GM12878 (cell line): ENCODE results near the gene CCL19. TPM values are rescaled to one million over a fixed set of nuclear protein-coding genes. Genes with fewer than 3 reads are reported as not detected.

Source experiments
- ATAC-seq: fragments of 200-7000 bp; cut with Tn5 transposase; 3 replicates; pipeline ENCODE4 v1.9.1; 2020; ENCODE audit warnings: mild to moderate bottlenecking, moderate library complexity
- BruUV-seq: library from RNA; stranded (reverse); fragments of 400-500 nt; replicated peaks from 2 replicates; lab custom pipeline; 2021; lab: Mats Ljungman, UMichigan
- CTCF ChIA-PET: fragments of 300-600 bp; sonication (Branson Sonifier 250); formaldehyde crosslinking; extraction: SDS; loops from one replicate; lab custom pipeline; 2021; ENCODE audit warnings: inconsistent platforms; lab: Yijun Ruan, JAX
- POLR2A ChIA-PET: fragments of 350-600 bp; formaldehyde crosslinking; extraction: SDS; loops from one replicate; lab custom pipeline; 2021; ENCODE audit warnings: inconsistent platforms; lab: Charles Lee
- RAD21 ChIA-PET: fragments of 300-600 bp; sonication (Branson Sonifier 250); formaldehyde crosslinking; loops from one replicate; lab custom pipeline; 2023; ENCODE audit warnings: antibody characterized with exemption; ENCODE audit not compliant: unreplicated experiment; lab: Charles Lee
- SMC1A ChIA-PET: fragments of 300-600 bp; sonication (Branson Sonifier 250); formaldehyde crosslinking; loops from one replicate; lab custom pipeline; 2023; ENCODE audit not compliant: unreplicated experiment, uncharacterized antibody; lab: Charles Lee
- DNase-seq: peaks from one replicate; pipeline ENCODE4 v3.0.0-alpha.2; 2011; ENCODE audit warnings: low read depth, low spot score
- FAIRE-seq: peaks from 3 replicates; lab custom pipeline; 2011; peaks lifted over from hg19 to GRCh38; lab: Jason Lieb, UNC
- H2AFZ ChIP-seq: 2 replicates; pipeline ENCODE4 v1.6.0; 2011; ENCODE audit warnings: low read depth, low read length, control low read depth; ENCODE audit not compliant: control insufficient read depth
- H3K27ac ChIP-seq: 2 replicates; pipeline ENCODE4 v1.5.1; 2011; ENCODE audit warnings: control low read depth; ENCODE audit not compliant: control insufficient read depth, insufficient read depth
- H3K27me3 ChIP-seq, 2 experiments: replicated peaks in 1 of 2; 2 replicates each; pipeline versions ENCODE4 v1.6.0 to v1.6.1; 2011; ENCODE audit warnings: low read length in 1 of 2; ENCODE audit not compliant: control insufficient read depth in 2 of 2, insufficient read depth in 2 of 2
- H3K36me3 ChIP-seq, 2 experiments: 2 replicates each; pipeline ENCODE4 v1.5.1; 2011; ENCODE audit warnings: low read length in 1 of 2; ENCODE audit not compliant: control insufficient read depth in 2 of 2, insufficient read depth in 2 of 2
- H3K4me1 ChIP-seq: 2 replicates; pipeline ENCODE4 v1.6.1; 2011; ENCODE audit warnings: mild to moderate bottlenecking, low read length, moderate library complexity, mixed read lengths; ENCODE audit not compliant: control insufficient read depth, insufficient read depth
- H3K4me2 ChIP-seq: 2 replicates; pipeline ENCODE4 v1.6.0; 2011; ENCODE audit warnings: control low read depth; ENCODE audit not compliant: control insufficient read depth, insufficient read depth
- H3K4me3 ChIP-seq: fragments of 200-600 bp; sonication (generic); 2 replicates; pipeline ENCODE4 v1.5.1; 2016
- H3K79me2 ChIP-seq: 2 replicates; pipeline ENCODE4 v1.6.0; 2011; ENCODE audit warnings: low read length; ENCODE audit not compliant: control insufficient read depth, insufficient read depth
- H3K9ac ChIP-seq: 2 replicates; pipeline ENCODE4 v1.8.0; 2011; ENCODE audit warnings: low read length, control low read depth, mixed read lengths; ENCODE audit not compliant: control insufficient read depth, insufficient read depth
- H3K9me3 ChIP-seq: replicated peaks from 3 replicates; pipeline ENCODE4 v1.5.1; 2011; ENCODE audit warnings: mild to moderate bottlenecking, low read length; ENCODE audit not compliant: control insufficient read depth, insufficient read depth
- H4K20me1 ChIP-seq: 2 replicates; pipeline ENCODE4 v1.6.0; 2011; ENCODE audit not compliant: control insufficient read depth, insufficient read depth
- ATF7 ChIP-seq: fragments of 450-650 bp; IDR thresholded peaks from 2 replicates; pipeline ENCODE4 v1.6.1; 2016; ENCODE audit warnings: low read depth, mild to moderate bottlenecking
- BHLHE40 ChIP-seq, 2 experiments: fragments of 450-650 bp in 1 of 2; IDR thresholded peaks; 2 replicates each; pipeline ENCODE4 v1.6.1; 2011 to 2017; ENCODE audit warnings: low read depth in 2 of 2, borderline replicate concordance in 1 of 2, improper control_type of control experiment in 1 of 2, low read length in 1 of 2, mild to moderate bottlenecking in 1 of 2
- BMI1 ChIP-seq: fragments of 450-650 bp; IDR thresholded peaks from 2 replicates; pipeline ENCODE4 v1.6.1; 2016; ENCODE audit warnings: mild to moderate bottlenecking, moderate library complexity, borderline replicate concordance
- CHD4 ChIP-seq: fragments of 200-600 bp; sonication (generic); IDR thresholded peaks from 2 replicates; pipeline ENCODE4 v1.6.1; 2016; ENCODE audit warnings: mild to moderate bottlenecking
- HDAC2 ChIP-seq: fragments of 200-600 bp; sonication (generic); IDR thresholded peaks from 2 replicates; pipeline ENCODE4 v1.6.1; 2017
- HDAC6 ChIP-seq: fragments of 200-600 bp; sonication (generic); IDR thresholded peaks from one replicate; pipeline ENCODE4 v1.8.0; 2017; ENCODE audit warnings: antibody characterized with exemption; ENCODE audit not compliant: unreplicated experiment
- HDGF ChIP-seq: fragments of 450-650 bp; IDR thresholded peaks from 2 replicates; pipeline ENCODE4 v1.6.1; 2016; ENCODE audit warnings: antibody characterized with exemption
- NBN ChIP-seq: fragments of 450-650 bp; IDR thresholded peaks from 2 replicates; pipeline ENCODE4 v1.6.1; 2016
- SP1 ChIP-seq: IDR thresholded peaks from one replicate; pipeline ENCODE4 v1.6.1; 2011; ENCODE audit warnings: low read depth, low read length
- STAT1 ChIP-seq: fragments of 450-650 bp; conservative IDR thresholded peaks from 2 replicates; pipeline ENCODE4 v1.6.1; 2014; ENCODE audit warnings: antibody characterized with exemption, mild to moderate bottlenecking
- TAF1 ChIP-seq: IDR thresholded peaks from 2 replicates; pipeline ENCODE4 v1.6.1; 2011; ENCODE audit warnings: mild to moderate bottlenecking, low read depth, low read length, borderline replicate concordance
- ZNF622 ChIP-seq: fragments of 450-650 bp; IDR thresholded peaks from 2 replicates; pipeline ENCODE4 v1.6.1; 2017; ENCODE audit warnings: mild to moderate bottlenecking, inconsistent platforms
- ZSCAN29 ChIP-seq: fragments of 450-650 bp; IDR thresholded peaks from 2 replicates; pipeline ENCODE4 v1.6.1; 2017; ENCODE audit warnings: mild to moderate bottlenecking, moderate library complexity
- WGBS: methylation state at CpG from one replicate; pipeline ENCODE4 v1.1.6; 2016; ENCODE audit warnings: low lambda C conversion rate; ENCODE audit not compliant: insufficient replicate concordance, insufficient coverage; ENCODE audit errors: missing lambda C conversion rate; 5-methylcytosine and 5-hydroxymethylcytosine counted together
- in situ Hi-C: fragments of 300-500 bp; cut with MboI; formaldehyde crosslinking; loops from 9 replicates; pipeline ENCODE4 v1.14.3; 2018; ENCODE audit warnings: mixed read lengths
- intact Hi-C: fragments of 100-400 bp; cut with micrococcal nuclease; formaldehyde crosslinking; loops from one replicate; pipeline ENCODE4 v1.14.2; 2022; ENCODE audit not compliant: unreplicated experiment
- polyA plus RNA-seq, 11 experiments: library from polyadenylated mRNA; depleted of rRNA in 4 of 11; unstranded in 6 of 11; stranded (reverse) in 5 of 11; fragments of >200 nt; fragmentation: Nextera tagmentation in 4 of 11; fragmentation: Illumina TruSeq in 1 of 11; extraction: Ambion mirVana in 4 of 11; extraction: Trizol in 1 of 11; gene quantifications; 1 replicate in 1 of 11; 2 replicates in 10 of 11; pipeline versions ENCODE4 v1.2.1 to v1.2.3, GENCODE V29; 2011 to 2016; ENCODE audit warnings: inconsistent platforms in 2 of 11, missing spikeins in 2 of 11, low read depth in 1 of 11
- total RNA-seq, 4 experiments: library from RNA; depleted of rRNA in 3 of 4; stranded (reverse); fragments of >200 nt in 3 of 4; fragmentation: Illumina TruSeq in 1 of 4; extraction: Trizol in 1 of 4; gene quantifications; 2 replicates each; pipeline versions ENCODE4 v1.2.1 to v1.2.3, GENCODE V29; 2013 to 2021
- TF ChIP-seq, protein P1 (sequence below): fragments of 450-650 bp; conservative IDR thresholded peaks from 2 replicates; pipeline ENCODE4 v1.6.1; 2017; ENCODE audit warnings: mild to moderate bottlenecking, moderate library complexity
- TF ChIP-seq, protein P2 (sequence below): IDR thresholded peaks from 2 replicates; pipeline ENCODE4 v1.6.1; 2011; ENCODE audit warnings: borderline replicate concordance, low read depth, mild to moderate bottlenecking, moderate library complexity, mixed read lengths, low read length; ENCODE audit not compliant: insufficient read depth; ENCODE audit errors: extremely low read length

CCL19 gene
- total and polyA plus RNA-seq, 10 of the 15 experiments (the other 5 are each of a cell fraction or from before 2014, with no cell fraction given): 0.42 to 0.69 TPM; not detected in 8

DNA sequence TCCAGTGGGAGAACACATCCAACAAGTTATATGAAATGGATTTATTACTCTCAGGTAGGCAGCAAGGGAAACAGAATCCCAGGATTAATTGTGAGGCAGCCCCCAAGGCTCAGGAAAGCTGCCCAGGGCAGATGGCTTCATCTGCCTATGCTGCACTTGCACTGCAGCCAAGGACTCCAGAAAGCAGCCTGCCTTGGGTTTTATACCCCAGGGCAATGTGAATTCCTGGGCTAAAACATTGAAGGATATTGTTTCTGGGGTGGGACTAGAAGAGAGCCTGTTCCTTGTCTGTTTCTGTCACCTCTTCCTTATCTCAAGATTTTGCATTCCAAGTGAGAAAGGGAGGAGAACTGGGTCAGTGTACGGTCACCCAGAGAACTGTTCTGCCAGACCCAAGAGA lies 19.8 kb downstream of the CCL19 start:
- intact Hi-C loops (no loop called here), in situ Hi-C loops (no loop called here)
- Histone ChIP-seq H3K27me3 (no peaks in the 10 kb centered on the region), H3K9me3 (no peaks in the 10 kb centered on the region; the same call in 2 of the 3 replicates), H3K4me2 (no peak overlapping the region), H3K79me2 (no peaks in the 10 kb centered on the region), H3K36me3 (no peaks in the 10 kb centered on the region), H3K4me1 (no peaks in the 10 kb centered on the region)
- RAD21 ChIA-PET: no interaction called here
- no peak for DNase-seq
- WGBS: 58% methylated on average over 1 of the region's 1 CpG
- POLR2A ChIA-PET: no interaction called here
- no peak for TF ChIP-seq HDGF
- TF ChIP-seq ATF7: no peak
- no peak for TF ChIP-seq CHD4
- TF ChIP-seq HDAC6: no peak
- TF ChIP-seq, protein P1, sequence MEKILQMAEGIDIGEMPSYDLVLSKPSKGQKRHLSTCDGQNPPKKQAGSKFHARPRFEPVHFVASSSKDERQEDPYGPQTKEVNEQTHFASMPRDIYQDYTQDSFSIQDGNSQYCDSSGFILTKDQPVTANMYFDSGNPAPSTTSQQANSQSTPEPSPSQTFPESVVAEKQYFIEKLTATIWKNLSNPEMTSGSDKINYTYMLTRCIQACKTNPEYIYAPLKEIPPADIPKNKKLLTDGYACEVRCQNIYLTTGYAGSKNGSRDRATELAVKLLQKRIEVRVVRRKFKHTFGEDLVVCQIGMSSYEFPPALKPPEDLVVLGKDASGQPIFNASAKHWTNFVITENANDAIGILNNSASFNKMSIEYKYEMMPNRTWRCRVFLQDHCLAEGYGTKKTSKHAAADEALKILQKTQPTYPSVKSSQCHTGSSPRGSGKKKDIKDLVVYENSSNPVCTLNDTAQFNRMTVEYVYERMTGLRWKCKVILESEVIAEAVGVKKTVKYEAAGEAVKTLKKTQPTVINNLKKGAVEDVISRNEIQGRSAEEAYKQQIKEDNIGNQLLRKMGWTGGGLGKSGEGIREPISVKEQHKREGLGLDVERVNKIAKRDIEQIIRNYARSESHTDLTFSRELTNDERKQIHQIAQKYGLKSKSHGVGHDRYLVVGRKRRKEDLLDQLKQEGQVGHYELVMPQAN: no peak
- TF ChIP-seq SP1: no peak
- TF ChIP-seq HDAC2: no peak
- TF ChIP-seq STAT1: no peak
- no peak for TF ChIP-seq BMI1
- no peak for TF ChIP-seq NBN
- TF ChIP-seq ZNF622: no peak
- TF ChIP-seq, protein P2, sequence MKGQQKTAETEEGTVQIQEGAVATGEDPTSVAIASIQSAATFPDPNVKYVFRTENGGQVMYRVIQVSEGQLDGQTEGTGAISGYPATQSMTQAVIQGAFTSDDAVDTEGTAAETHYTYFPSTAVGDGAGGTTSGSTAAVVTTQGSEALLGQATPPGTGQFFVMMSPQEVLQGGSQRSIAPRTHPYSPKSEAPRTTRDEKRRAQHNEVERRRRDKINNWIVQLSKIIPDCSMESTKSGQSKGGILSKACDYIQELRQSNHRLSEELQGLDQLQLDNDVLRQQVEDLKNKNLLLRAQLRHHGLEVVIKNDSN: no peak
- TF ChIP-seq ZSCAN29: no peak
- TF ChIP-seq TAF1: no peak
- no peak for TF ChIP-seq BHLHE40 (IDR thresholded peaks at IDR 0.05; ENCODE audit: borderline replicate concordance in 1 of 2, low read depth in 2 of 2, low read length in 1 of 2)
- TF ChIP-seq, all 136 proteins: peak for 0
- SMC1A ChIA-PET: no interaction called here
- no TSS peak for BruUV-seq
- ATAC-seq (no peak), FAIRE-seq (no peak)
- H3K9ac ChIP-seq: no peak overlapping the region
- H2AFZ ChIP-seq: no peak overlapping the region
- no peak overlapping the region for H3K4me3 ChIP-seq
- no peaks in the 10 kb centered on the region for H4K20me1 ChIP-seq
- H3K27ac ChIP-seq: no peak overlapping the region
- CTCF ChIA-PET: no interaction called here
